Measurements from ENCODE around the gene SLC45A1. TPM values are rescaled to one million over a fixed set of nuclear protein-coding genes. Genes with fewer than 3 reads are reported as not detected.
A peak's percentile ranks its signal among the peaks of the same experiment; 100 is the strongest.

Gene SLC45A1
- total and polyA plus RNA-seq, 9 of the 15 experiments (the other 6 are each of a cell fraction or from before 2014, with no cell fraction given), result not detected

DNA sequence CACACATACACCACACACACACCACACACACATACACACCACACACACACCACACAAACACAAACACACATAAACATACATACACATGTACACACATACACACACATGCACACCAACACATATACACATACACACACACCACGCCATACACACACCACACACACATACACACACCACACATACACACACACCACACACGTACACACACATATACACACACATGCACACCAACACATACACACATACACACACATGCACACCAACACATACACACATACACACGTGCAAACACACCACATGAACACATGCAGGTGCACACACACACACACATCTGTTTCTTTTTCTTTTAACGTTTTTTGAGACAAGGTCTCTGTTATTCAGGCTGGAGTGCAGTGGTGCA, 41.0 kb upstream of the SLC45A1 start (continued):
- TF ChIP-seq, protein P1, sequence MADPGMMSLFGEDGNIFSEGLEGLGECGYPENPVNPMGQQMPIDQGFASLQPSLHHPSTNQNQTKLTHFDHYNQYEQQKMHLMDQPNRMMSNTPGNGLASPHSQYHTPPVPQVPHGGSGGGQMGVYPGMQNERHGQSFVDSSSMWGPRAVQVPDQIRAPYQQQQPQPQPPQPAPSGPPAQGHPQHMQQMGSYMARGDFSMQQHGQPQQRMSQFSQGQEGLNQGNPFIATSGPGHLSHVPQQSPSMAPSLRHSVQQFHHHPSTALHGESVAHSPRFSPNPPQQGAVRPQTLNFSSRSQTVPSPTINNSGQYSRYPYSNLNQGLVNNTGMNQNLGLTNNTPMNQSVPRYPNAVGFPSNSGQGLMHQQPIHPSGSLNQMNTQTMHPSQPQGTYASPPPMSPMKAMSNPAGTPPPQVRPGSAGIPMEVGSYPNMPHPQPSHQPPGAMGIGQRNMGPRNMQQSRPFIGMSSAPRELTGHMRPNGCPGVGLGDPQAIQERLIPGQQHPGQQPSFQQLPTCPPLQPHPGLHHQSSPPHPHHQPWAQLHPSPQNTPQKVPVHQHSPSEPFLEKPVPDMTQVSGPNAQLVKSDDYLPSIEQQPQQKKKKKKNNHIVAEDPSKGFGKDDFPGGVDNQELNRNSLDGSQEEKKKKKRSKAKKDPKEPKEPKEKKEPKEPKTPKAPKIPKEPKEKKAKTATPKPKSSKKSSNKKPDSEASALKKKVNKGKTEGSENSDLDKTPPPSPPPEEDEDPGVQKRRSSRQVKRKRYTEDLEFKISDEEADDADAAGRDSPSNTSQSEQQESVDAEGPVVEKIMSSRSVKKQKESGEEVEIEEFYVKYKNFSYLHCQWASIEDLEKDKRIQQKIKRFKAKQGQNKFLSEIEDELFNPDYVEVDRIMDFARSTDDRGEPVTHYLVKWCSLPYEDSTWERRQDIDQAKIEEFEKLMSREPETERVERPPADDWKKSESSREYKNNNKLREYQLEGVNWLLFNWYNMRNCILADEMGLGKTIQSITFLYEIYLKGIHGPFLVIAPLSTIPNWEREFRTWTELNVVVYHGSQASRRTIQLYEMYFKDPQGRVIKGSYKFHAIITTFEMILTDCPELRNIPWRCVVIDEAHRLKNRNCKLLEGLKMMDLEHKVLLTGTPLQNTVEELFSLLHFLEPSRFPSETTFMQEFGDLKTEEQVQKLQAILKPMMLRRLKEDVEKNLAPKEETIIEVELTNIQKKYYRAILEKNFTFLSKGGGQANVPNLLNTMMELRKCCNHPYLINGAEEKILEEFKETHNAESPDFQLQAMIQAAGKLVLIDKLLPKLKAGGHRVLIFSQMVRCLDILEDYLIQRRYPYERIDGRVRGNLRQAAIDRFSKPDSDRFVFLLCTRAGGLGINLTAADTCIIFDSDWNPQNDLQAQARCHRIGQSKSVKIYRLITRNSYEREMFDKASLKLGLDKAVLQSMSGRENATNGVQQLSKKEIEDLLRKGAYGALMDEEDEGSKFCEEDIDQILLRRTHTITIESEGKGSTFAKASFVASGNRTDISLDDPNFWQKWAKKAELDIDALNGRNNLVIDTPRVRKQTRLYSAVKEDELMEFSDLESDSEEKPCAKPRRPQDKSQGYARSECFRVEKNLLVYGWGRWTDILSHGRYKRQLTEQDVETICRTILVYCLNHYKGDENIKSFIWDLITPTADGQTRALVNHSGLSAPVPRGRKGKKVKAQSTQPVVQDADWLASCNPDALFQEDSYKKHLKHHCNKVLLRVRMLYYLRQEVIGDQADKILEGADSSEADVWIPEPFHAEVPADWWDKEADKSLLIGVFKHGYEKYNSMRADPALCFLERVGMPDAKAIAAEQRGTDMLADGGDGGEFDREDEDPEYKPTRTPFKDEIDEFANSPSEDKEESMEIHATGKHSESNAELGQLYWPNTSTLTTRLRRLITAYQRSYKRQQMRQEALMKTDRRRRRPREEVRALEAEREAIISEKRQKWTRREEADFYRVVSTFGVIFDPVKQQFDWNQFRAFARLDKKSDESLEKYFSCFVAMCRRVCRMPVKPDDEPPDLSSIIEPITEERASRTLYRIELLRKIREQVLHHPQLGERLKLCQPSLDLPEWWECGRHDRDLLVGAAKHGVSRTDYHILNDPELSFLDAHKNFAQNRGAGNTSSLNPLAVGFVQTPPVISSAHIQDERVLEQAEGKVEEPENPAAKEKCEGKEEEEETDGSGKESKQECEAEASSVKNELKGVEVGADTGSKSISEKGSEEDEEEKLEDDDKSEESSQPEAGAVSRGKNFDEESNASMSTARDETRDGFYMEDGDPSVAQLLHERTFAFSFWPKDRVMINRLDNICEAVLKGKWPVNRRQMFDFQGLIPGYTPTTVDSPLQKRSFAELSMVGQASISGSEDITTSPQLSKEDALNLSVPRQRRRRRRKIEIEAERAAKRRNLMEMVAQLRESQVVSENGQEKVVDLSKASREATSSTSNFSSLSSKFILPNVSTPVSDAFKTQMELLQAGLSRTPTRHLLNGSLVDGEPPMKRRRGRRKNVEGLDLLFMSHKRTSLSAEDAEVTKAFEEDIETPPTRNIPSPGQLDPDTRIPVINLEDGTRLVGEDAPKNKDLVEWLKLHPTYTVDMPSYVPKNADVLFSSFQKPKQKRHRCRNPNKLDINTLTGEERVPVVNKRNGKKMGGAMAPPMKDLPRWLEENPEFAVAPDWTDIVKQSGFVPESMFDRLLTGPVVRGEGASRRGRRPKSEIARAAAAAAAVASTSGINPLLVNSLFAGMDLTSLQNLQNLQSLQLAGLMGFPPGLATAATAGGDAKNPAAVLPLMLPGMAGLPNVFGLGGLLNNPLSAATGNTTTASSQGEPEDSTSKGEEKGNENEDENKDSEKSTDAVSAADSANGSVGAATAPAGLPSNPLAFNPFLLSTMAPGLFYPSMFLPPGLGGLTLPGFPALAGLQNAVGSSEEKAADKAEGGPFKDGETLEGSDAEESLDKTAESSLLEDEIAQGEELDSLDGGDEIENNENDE (IDR thresholded peaks at IDR 0.05; ENCODE audit: low read depth, low read length), result no peak
- TF ChIP-seq MAFF (IDR thresholded peaks at IDR 0.05; ENCODE audit: low read length) (no peak), YY1 (IDR thresholded peaks at IDR 0.05; ENCODE audit: borderline replicate concordance in 1 of 3, control insufficient read depth in 1 of 3, extremely low read depth in 1 of 3, insufficient read depth in 3 of 3, insufficient read length in 1 of 3, insufficient replicate concordance in 2 of 3, low read depth in 1 of 3, low read length in 2 of 3) (no peak), ZNF280A (IDR thresholded peaks at IDR 0.05; ENCODE audit: low read depth, partially characterized antibody) (peak; percentile 20), ZZZ3 (IDR thresholded peaks at IDR 0.05) (no peak), OTX1 (CRISPR knock-in tag; IDR thresholded peaks at IDR 0.05) (0 out of 2 replicates have a peak, but pooled peaks have one; percentile 44)
- TF ChIP-seq, protein P2, sequence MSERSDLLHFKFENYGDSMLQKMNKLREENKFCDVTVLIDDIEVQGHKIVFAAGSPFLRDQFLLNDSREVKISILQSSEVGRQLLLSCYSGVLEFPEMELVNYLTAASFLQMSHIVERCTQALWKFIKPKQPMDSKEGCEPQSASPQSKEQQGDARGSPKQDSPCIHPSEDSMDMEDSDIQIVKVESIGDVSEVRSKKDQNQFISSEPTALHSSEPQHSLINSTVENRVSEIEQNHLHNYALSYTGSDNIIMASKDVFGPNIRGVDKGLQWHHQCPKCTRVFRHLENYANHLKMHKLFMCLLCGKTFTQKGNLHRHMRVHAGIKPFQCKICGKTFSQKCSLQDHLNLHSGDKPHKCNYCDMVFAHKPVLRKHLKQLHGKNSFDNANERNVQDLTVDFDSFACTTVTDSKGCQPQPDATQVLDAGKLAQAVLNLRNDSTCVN (CRISPR knock-in tag; IDR thresholded peaks at IDR 0.05), result peak; percentile 53; the same call in 1 of the 2 replicates
- TF ChIP-seq, protein P3, sequence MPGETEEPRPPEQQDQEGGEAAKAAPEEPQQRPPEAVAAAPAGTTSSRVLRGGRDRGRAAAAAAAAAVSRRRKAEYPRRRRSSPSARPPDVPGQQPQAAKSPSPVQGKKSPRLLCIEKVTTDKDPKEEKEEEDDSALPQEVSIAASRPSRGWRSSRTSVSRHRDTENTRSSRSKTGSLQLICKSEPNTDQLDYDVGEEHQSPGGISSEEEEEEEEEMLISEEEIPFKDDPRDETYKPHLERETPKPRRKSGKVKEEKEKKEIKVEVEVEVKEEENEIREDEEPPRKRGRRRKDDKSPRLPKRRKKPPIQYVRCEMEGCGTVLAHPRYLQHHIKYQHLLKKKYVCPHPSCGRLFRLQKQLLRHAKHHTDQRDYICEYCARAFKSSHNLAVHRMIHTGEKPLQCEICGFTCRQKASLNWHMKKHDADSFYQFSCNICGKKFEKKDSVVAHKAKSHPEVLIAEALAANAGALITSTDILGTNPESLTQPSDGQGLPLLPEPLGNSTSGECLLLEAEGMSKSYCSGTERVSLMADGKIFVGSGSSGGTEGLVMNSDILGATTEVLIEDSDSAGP (CRISPR knock-in tag; IDR thresholded peaks at IDR 0.05), result 0 out of 2 replicates have a peak, but pooled peaks have one; percentile 23

Measured in K562 (cell line).